ENCODE measurements around the gene NEU4. TPM values are rescaled to one million over a fixed set of nuclear protein-coding genes. Genes with fewer than 3 reads are reported as not detected.

NEU4 gene
- polyA plus RNA-seq, 4 donors = 0.65 to 102 (median 42.8) TPM

DNA sequence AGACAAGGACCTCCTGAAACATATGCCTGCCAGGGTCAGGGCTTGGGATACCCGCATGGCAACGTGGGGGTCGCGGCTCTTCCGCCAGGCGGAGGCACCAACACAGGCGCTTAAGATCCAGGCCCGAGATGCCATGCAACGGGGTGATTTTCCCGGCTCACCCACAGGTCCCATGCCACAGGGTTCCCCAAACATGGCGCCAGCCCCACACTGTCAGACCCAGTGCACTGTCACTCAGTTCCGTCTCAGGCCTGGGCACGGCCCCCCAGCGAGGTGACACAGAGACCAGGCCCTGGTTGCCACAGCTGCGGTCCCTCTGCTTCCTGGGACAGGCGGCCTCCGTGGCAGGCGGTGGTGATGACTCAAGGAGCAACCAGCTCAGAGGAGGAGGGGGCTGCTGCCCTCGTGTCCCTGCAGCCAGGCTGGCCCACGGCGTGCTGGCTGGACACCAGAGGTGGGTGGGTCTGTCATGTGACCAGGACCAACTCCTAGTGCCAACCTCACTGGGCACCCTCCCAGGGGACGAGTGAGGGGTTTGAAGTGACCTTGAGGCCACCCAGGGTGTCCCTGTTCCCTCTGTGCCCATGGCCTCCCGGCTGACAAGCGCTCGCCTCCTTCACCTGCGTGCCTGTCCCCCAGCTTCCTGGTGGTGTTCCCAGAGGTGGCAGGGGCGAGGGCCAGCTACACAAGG is 44.8 kb downstream of the NEU4 start:
- Histone ChIP-seq H3K4me3 (ENCODE audit: low read depth in 1 of 3, low read length in 3 of 3) (no peak overlapping the region), H3K36me3 (ENCODE audit: control insufficient read depth in 3 of 3, insufficient read depth in 2 of 3, low read depth in 1 of 3, low read length in 3 of 3) (no peaks in the 10 kb centered on the region), H3K4me1 (ENCODE audit: control insufficient read depth in 3 of 3, insufficient read depth in 2 of 3, low read depth in 1 of 3, low read length in 2 of 3) (no peaks in the 10 kb centered on the region), H3K27me3 (ENCODE audit: control insufficient read depth in 3 of 3, insufficient read depth in 3 of 3, low read length in 3 of 3) (peaks cover 0 to 3% (median 0%) of the 10 kb centered on the region in 3 donors), H3K9me3 (ENCODE audit: control insufficient read depth in 2 of 2, insufficient read depth in 1 of 2, low read depth in 1 of 2, low read length in 1 of 2) (no peaks in the 10 kb centered on the region), H3K27ac (ENCODE audit: low read depth in 1 of 3, low read length in 2 of 3) (no peak overlapping the region)
- FAIRE-seq (no peak), DNase-seq (no peak)
- WGBS, 3 donors = 71 to 82% (median 82%) methylated on average over 24 to 27 of the region's 27 CpGs

- Histone ChIP-seq H3K4me3 (ENCODE audit: low read depth in 1 of 3, low read length in 3 of 3) (no peak overlapping the region), H3K4me1 (ENCODE audit: control insufficient read depth in 3 of 3, insufficient read depth in 2 of 3, low read depth in 1 of 3, low read length in 2 of 3) (peaks cover 0 to 4% (median 3%) of the 10 kb centered on the region in 3 donors), H3K36me3 (ENCODE audit: control insufficient read depth in 3 of 3, insufficient read depth in 2 of 3, low read depth in 1 of 3, low read length in 3 of 3) (no peaks in the 10 kb centered on the region), H3K27ac (ENCODE audit: low read depth in 1 of 3, low read length in 2 of 3) (no peak overlapping the region), H3K27me3 (ENCODE audit: control insufficient read depth in 3 of 3, insufficient read depth in 3 of 3, low read length in 3 of 3) (peaks cover 0 to 3% (median 0%) of the 10 kb centered on the region in 3 donors), H3K9me3 (ENCODE audit: control insufficient read depth in 2 of 2, insufficient read depth in 1 of 2, low read depth in 1 of 2, low read length in 1 of 2) (no peaks in the 10 kb centered on the region)
- WGBS, 3 donors = 61 to 71% (median 64%) methylated on average over 20 to 21 of the region's 21 CpGs
- DNase-seq = no peak
- no peak for FAIRE-seq
These were observed 45.6 kb downstream of the NEU4 start for GRCh38 chr2:241854342-241855244.

DNA sequence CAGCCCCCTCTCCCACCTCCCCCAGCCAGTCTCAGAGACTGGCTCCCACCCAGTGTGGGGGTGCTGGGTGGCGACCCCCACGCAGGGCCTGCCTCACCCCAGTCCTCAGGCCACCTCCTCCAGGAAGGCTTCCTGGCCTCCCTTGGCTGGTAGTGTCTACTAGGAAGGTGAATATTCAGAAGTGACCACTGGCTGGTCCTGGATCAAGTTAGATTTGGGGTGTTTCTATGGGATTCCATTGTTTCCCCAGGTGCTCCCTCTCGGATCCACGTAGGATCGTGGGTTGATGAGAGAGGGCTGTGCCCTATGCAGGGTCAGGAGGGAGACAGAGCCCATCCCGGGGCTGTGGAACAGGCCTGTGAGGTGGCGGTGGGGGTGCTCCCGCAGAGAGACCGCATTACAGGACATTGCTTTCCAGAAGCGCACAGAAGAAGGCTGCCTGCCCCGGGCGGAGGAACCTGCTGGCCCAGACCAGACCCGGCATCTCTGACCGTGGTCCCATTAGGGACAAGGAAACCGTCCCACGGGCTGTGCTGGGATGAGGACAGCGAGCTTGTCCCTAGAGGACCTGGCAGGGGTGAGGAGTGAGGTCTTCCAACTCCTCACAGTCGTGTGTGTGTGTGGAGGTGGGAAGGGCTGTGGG is 46.4 kb downstream of the NEU4 start:
- no peaks in the 10 kb centered on the region for H3K9me3 ChIP-seq (ENCODE audit: control insufficient read depth in 2 of 2, insufficient read depth in 1 of 2, low read depth in 1 of 2, low read length in 1 of 2)
- DNase-seq = no peak
- no peak for FAIRE-seq
- WGBS, 3 donors = 68 to 81% (median 76%) methylated on average over 18 of the region's 18 CpGs
- peaks cover 0 to 3% (median 0%) of the 10 kb centered on the region in 3 donors for H3K27me3 ChIP-seq (ENCODE audit: control insufficient read depth in 3 of 3, insufficient read depth in 3 of 3, low read length in 3 of 3)
- peaks cover 0 to 4% (median 3%) of the 10 kb centered on the region in 3 donors for H3K4me1 ChIP-seq (ENCODE audit: control insufficient read depth in 3 of 3, insufficient read depth in 2 of 3, low read depth in 1 of 3, low read length in 2 of 3)
- H3K36me3 ChIP-seq (ENCODE audit: control insufficient read depth in 3 of 3, insufficient read depth in 2 of 3, low read depth in 1 of 3, low read length in 3 of 3) = no peaks in the 10 kb centered on the region
- H3K27ac ChIP-seq (ENCODE audit: low read depth in 1 of 3, low read length in 2 of 3) = no peak overlapping the region
- no peak overlapping the region for H3K4me3 ChIP-seq (ENCODE audit: low read depth in 1 of 3, low read length in 3 of 3)

DNA sequence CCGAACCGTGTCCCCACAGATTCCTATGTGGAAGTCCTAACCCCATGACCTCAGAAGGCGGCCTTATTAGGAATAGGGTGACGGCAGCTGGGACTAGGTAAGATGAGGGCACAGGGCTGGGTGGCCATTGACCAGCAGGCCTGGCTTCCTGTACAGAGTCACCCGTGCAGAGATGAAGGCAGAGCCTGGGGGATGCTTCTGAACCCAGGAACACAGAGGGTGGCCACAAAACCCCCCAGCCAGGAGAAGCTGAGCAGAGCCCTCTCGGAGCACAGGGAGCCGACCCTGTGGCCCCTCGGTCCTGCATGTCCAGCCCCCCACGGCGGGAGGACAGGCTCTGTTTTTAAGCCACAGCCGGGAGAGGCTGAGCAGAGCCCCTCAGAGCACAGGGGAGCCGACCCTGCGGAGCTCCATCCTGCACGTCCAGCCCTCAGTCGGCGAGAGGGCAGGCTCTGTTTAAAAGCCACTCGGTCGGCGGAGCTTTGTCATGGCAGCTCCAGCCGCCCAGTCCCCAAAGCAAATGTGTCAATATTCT is 47.0 kb downstream of the NEU4 start:
- peaks cover 0 to 4% (median 3%) of the 10 kb centered on the region in 3 donors for H3K4me1 ChIP-seq (ENCODE audit: control insufficient read depth in 3 of 3, insufficient read depth in 2 of 3, low read depth in 1 of 3, low read length in 2 of 3)
- no peak overlapping the region for H3K4me3 ChIP-seq (ENCODE audit: low read depth in 1 of 3, low read length in 3 of 3)
- DNase-seq (no peak), FAIRE-seq (no peak)
- peaks cover 0 to 3% (median 0%) of the 10 kb centered on the region in 3 donors for H3K27me3 ChIP-seq (ENCODE audit: control insufficient read depth in 3 of 3, insufficient read depth in 3 of 3, low read length in 3 of 3)
- no peaks in the 10 kb centered on the region for H3K36me3 ChIP-seq (ENCODE audit: control insufficient read depth in 3 of 3, insufficient read depth in 2 of 3, low read depth in 1 of 3, low read length in 3 of 3)
- no peaks in the 10 kb centered on the region for H3K9me3 ChIP-seq (ENCODE audit: control insufficient read depth in 2 of 2, insufficient read depth in 1 of 2, low read depth in 1 of 2, low read length in 1 of 2)
- no peak overlapping the region for H3K27ac ChIP-seq (ENCODE audit: low read depth in 1 of 3, low read length in 2 of 3)
- WGBS, 3 donors = 75 to 81% (median 76%) methylated on average over 19 to 20 of the region's 20 CpGs

GRCh38 chr2:241857041-241857541 is 48.1 kb downstream of the NEU4 start:
- Histone ChIP-seq H3K4me3 (ENCODE audit: low read depth in 1 of 3, low read length in 3 of 3) (no peak overlapping the region), H3K9me3 (ENCODE audit: control insufficient read depth in 2 of 2, insufficient read depth in 1 of 2, low read depth in 1 of 2, low read length in 1 of 2) (no peaks in the 10 kb centered on the region), H3K36me3 (ENCODE audit: control insufficient read depth in 3 of 3, insufficient read depth in 2 of 3, low read depth in 1 of 3, low read length in 3 of 3) (no peaks in the 10 kb centered on the region), H3K4me1 (ENCODE audit: control insufficient read depth in 3 of 3, insufficient read depth in 2 of 3, low read depth in 1 of 3, low read length in 2 of 3) (peaks cover 0 to 4% (median 3%) of the 10 kb centered on the region in 3 donors), H3K27me3 (ENCODE audit: control insufficient read depth in 3 of 3, insufficient read depth in 3 of 3, low read length in 3 of 3) (peaks cover 0 to 5% (median 0%) of the 10 kb centered on the region in 3 donors), H3K27ac (ENCODE audit: low read depth in 1 of 3, low read length in 2 of 3) (no peak overlapping the region)
- WGBS, 3 donors = 50 to 79% (median 61%) methylated on average over 23 to 28 of the region's 28 CpGs
- FAIRE-seq (no peak), DNase-seq (no peak)

DNA sequence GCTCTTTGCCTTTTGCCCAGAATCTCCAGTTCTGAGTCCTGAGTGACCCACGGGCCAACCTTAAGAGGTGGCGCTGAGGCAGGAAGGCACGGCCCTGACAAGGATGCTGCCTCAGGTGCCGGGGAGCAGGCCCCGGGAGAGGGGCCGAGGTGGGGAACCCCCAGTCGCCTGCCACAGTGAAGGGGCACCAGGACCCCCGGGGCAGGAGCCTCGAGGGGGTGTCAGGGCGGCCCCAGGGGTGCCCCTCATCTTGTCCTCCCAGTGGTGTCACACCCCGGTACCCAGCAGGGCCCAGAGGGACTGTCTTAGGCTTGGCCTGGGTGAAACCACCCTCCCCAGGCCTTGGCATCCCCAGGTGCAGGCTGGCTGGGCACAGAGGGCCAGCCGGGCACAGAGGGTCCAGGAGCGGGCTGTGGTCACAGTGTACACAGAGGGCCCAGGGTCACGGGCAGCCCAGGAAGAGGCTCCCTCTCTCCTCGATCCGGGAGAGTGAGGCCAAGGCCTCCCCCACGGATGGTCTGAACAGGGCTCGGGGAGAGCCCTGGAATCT is 48.7 kb downstream of the NEU4 start:
- H3K27me3 ChIP-seq (ENCODE audit: control insufficient read depth in 3 of 3, insufficient read depth in 3 of 3, low read length in 3 of 3) = peaks cover 0 to 10% (median 0%) of the 10 kb centered on the region in 3 donors
- H3K27ac ChIP-seq (ENCODE audit: low read depth in 1 of 3, low read length in 2 of 3) = no peak overlapping the region
- WGBS, 3 donors = 65 to 80% (median 67%) methylated on average over 13 to 18 of the region's 18 CpGs
- DNase-seq (no peak), FAIRE-seq (no peak)
- H3K9me3 ChIP-seq (ENCODE audit: control insufficient read depth in 2 of 2, insufficient read depth in 1 of 2, low read depth in 1 of 2, low read length in 1 of 2) = no peaks in the 10 kb centered on the region
- no peak overlapping the region for H3K4me3 ChIP-seq (ENCODE audit: low read depth in 1 of 3, low read length in 3 of 3)
- H3K36me3 ChIP-seq (ENCODE audit: control insufficient read depth in 3 of 3, insufficient read depth in 2 of 3, low read depth in 1 of 3, low read length in 3 of 3) = no peaks in the 10 kb centered on the region
- peaks cover 0 to 4% (median 3%) of the 10 kb centered on the region in 3 donors for H3K4me1 ChIP-seq (ENCODE audit: control insufficient read depth in 3 of 3, insufficient read depth in 2 of 3, low read depth in 1 of 3, low read length in 2 of 3)

GRCh38 chr2:241858206-241859016 is 49.4 kb downstream of the NEU4 start, which contains the start of gene PDCD1:
Gene PDCD1 (minus strand): TSS chr2:241858894. CDS start chr2:241858838, 56 bp downstream.
- Histone ChIP-seq H3K9me3 (ENCODE audit: control insufficient read depth in 2 of 2, insufficient read depth in 1 of 2, low read depth in 1 of 2, low read length in 1 of 2) (no peaks in the 10 kb centered on the region), H3K4me1 (ENCODE audit: control insufficient read depth in 3 of 3, insufficient read depth in 2 of 3, low read depth in 1 of 3, low read length in 2 of 3) (peaks cover 0 to 4% (median 3%) of the 10 kb centered on the region in 3 donors), H3K27ac (ENCODE audit: low read depth in 1 of 3, low read length in 2 of 3) (peak within 1 kb of the TSS in 1 of 3 donors; percentile 57), H3K27me3 (ENCODE audit: control insufficient read depth in 3 of 3, insufficient read depth in 3 of 3, low read length in 3 of 3) (peaks cover 0 to 17% (median 3%) of the 10 kb centered on the region in 3 donors), H3K36me3 (ENCODE audit: control insufficient read depth in 3 of 3, insufficient read depth in 2 of 3, low read depth in 1 of 3, low read length in 3 of 3) (no peaks in the 10 kb centered on the region), H3K4me3 (ENCODE audit: low read depth in 1 of 3, low read length in 3 of 3) (peak within 1 kb of the TSS in 1 of 3 donors; percentile 14)
- no peak for DNase-seq
- WGBS, 3 donors = 36 to 51% (median 49%) methylated on average over 20 to 28 of the region's 28 CpGs
- FAIRE-seq = no peak

Data from small intestine (tissue), 7 donors.